ENCODE measurements around the gene CACNB4. TPM values are rescaled to one million over a fixed set of nuclear protein-coding genes. Genes with fewer than 3 reads are reported as not detected.

The CACNB4 gene
- polyA plus RNA-seq, 1 donor from 2014 or later = 29.0 TPM

DNA sequence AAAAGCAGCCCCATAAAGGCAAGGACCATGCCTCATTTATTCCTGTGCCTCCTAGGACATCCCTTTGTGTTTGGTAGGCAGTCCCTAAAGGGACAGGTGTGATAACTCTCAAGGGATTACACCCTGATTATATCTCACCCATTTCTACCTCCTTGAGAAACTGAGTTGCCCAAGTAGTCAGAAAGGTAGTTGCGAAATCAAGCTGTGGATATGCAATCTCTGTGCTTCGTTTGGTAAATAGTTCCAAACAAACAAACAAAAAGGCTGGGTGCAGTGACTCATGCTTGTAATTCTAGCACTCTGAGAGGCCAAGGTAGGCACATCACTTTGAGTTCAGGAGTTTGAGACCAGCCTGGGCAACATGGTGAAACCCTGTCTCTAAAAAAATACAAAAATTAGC lies 170.5 kb downstream of the CACNB4 start:
- H3K79me2 ChIP-seq (replicated peaks; ENCODE audit: insufficient read depth, low read length) = no peaks in the 10 kb centered on the region
- H3K9ac ChIP-seq (ENCODE audit: low read length) = no peak overlapping the region
- no peaks in the 10 kb centered on the region for H3K36me3 ChIP-seq (ENCODE audit: insufficient read depth, low read length)
- H3K9me2 ChIP-seq (ENCODE audit: insufficient read depth, low read length) = no peaks in the 10 kb centered on the region
- no peaks in the 10 kb centered on the region for H3K27me3 ChIP-seq (ENCODE audit: insufficient read depth, low read depth, low read length)
- TF ChIP-seq EP300 (conservative IDR thresholded peaks at IDR 0.05; ENCODE audit: poor library complexity, severe bottlenecking) = no peak
- no peak overlapping the region for H3K27ac ChIP-seq (ENCODE audit: low read length)
- H3K4me2 ChIP-seq (ENCODE audit: low read length) = no peak overlapping the region
- no peak overlapping the region for H2AFZ ChIP-seq (ENCODE audit: low read depth, low read length)
- no peaks in the 10 kb centered on the region for H3F3A ChIP-seq (ENCODE audit: insufficient read depth, low read length, poor library complexity, severe bottlenecking)
- H3K4me3 ChIP-seq (ENCODE audit: low read length) = no peak overlapping the region
- H3K9me3 ChIP-seq (ENCODE audit: low read length) = no peaks in the 10 kb centered on the region
- no peaks in the 10 kb centered on the region for H4K20me1 ChIP-seq (ENCODE audit: insufficient read depth)

DNA sequence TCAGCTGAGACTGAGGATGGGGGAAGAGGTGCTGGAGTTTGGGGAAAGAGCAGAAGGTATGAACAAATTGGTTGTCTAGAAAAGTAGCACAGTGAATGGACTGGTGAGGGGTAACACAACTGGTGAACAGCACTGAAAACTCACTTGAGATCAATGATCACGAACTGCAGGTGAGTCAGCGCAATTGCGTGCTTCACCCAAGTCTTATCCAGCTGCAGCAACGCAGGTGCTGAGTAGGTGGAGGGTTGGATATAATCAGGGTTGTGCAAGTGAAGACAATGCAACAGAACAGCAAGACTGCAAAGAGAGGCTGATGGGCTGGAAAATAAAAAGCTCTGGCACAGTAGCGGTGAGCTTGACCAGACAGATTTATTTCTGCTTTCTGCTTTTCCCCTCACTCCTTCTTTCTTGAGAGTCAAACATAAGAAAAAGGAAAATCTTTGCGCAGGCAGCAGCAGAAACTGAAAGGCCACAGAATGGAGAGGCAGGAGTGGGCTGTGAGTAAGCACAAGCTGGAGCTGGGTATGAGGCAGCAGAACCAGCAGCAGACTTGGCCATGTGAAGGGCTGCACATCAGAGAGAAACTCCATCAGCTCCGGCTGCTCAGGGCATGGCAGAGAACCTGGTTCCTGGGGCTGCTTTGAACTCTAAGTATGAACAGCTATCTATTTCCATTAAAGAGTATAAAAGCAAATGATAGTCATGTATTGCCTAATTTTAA lies 171.2 kb downstream of the CACNB4 start:
- H3F3A ChIP-seq (ENCODE audit: insufficient read depth, low read length, poor library complexity, severe bottlenecking) = no peaks in the 10 kb centered on the region
- H3K9ac ChIP-seq (ENCODE audit: low read length) = no peak overlapping the region
- no peaks in the 10 kb centered on the region for H3K9me3 ChIP-seq (ENCODE audit: low read length)
- H3K27me3 ChIP-seq (ENCODE audit: insufficient read depth, low read depth, low read length) = no peaks in the 10 kb centered on the region
- H4K20me1 ChIP-seq (ENCODE audit: insufficient read depth) = no peaks in the 10 kb centered on the region
- H3K79me2 ChIP-seq (replicated peaks; ENCODE audit: insufficient read depth, low read length) = no peaks in the 10 kb centered on the region
- no peaks in the 10 kb centered on the region for H3K9me2 ChIP-seq (ENCODE audit: insufficient read depth, low read length)
- H3K4me2 ChIP-seq (ENCODE audit: low read length) = no peak overlapping the region
- H3K4me3 ChIP-seq (ENCODE audit: low read length) = no peak overlapping the region
- no peak overlapping the region for H2AFZ ChIP-seq (ENCODE audit: low read depth, low read length)
- no peak overlapping the region for H3K27ac ChIP-seq (ENCODE audit: low read length)
- H3K36me3 ChIP-seq (ENCODE audit: insufficient read depth, low read length) = no peaks in the 10 kb centered on the region
- TF ChIP-seq EZH2 (IDR thresholded peaks at IDR 0.05; ENCODE audit: borderline replicate concordance, insufficient read depth, low read length, poor library complexity, severe bottlenecking) = no peak
- no peak for TF ChIP-seq RAD21 (conservative IDR thresholded peaks at IDR 0.05)
- TF ChIP-seq POLR2AphosphoS5 (IDR thresholded peaks at IDR 0.05) = no peak
- TF ChIP-seq, protein P1, sequence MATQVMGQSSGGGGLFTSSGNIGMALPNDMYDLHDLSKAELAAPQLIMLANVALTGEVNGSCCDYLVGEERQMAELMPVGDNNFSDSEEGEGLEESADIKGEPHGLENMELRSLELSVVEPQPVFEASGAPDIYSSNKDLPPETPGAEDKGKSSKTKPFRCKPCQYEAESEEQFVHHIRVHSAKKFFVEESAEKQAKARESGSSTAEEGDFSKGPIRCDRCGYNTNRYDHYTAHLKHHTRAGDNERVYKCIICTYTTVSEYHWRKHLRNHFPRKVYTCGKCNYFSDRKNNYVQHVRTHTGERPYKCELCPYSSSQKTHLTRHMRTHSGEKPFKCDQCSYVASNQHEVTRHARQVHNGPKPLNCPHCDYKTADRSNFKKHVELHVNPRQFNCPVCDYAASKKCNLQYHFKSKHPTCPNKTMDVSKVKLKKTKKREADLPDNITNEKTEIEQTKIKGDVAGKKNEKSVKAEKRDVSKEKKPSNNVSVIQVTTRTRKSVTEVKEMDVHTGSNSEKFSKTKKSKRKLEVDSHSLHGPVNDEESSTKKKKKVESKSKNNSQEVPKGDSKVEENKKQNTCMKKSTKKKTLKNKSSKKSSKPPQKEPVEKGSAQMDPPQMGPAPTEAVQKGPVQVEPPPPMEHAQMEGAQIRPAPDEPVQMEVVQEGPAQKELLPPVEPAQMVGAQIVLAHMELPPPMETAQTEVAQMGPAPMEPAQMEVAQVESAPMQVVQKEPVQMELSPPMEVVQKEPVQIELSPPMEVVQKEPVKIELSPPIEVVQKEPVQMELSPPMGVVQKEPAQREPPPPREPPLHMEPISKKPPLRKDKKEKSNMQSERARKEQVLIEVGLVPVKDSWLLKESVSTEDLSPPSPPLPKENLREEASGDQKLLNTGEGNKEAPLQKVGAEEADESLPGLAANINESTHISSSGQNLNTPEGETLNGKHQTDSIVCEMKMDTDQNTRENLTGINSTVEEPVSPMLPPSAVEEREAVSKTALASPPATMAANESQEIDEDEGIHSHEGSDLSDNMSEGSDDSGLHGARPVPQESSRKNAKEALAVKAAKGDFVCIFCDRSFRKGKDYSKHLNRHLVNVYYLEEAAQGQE (IDR thresholded peaks at IDR 0.05; ENCODE audit: borderline replicate concordance) = no peak
- no peak for TF ChIP-seq EP300 (conservative IDR thresholded peaks at IDR 0.05; ENCODE audit: poor library complexity, severe bottlenecking)

DNA sequence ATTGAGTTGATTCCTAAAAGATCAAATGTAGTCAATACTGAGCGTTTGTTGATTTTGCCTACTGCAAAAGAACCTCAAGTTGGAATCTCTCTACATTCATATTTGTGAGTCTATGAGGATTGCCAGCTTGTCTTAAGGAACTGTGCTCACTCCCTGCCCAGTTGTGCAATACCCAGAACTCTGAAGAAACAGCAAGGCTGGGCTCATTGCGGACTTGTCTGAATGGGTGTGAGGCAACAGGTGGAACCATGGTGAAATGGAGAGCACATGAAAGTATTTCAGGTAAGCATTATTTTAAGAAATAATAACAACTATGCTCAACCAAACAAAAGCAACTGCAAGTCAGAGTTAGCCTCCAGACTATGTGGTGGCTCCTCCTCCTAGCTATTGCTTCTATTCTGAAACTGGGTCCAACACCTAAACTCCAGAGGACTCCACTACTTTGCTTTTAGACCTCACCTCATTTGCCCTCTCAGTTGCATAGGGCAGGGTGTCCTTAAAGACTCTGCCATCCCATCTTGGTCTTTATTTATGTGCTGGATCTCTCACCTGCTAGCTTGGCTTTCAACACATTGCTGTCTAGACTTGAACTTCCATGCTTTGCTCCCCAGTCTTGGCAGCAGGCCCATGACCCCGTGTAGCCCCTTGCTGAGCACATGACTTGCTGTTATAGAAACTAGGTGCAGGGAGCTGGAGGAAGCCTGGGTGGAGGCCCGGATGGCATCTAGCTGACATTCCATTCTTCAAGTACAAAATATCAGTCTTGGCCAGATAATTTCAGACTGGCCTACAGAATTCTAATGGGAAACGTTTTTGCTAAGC lies 175.8 kb downstream of the CACNB4 start:
- no peaks in the 10 kb centered on the region for H3F3A ChIP-seq (ENCODE audit: insufficient read depth, low read length, poor library complexity, severe bottlenecking)
- no peaks in the 10 kb centered on the region for H4K20me1 ChIP-seq (ENCODE audit: insufficient read depth)
- no peak overlapping the region for H3K9ac ChIP-seq (ENCODE audit: low read length)
- no peaks in the 10 kb centered on the region for H3K9me3 ChIP-seq (ENCODE audit: low read length)
- no peak overlapping the region for H3K4me3 ChIP-seq (ENCODE audit: low read length)
- no peaks in the 10 kb centered on the region for H3K27me3 ChIP-seq (ENCODE audit: insufficient read depth, low read depth, low read length)
- TF ChIP-seq, protein P2, sequence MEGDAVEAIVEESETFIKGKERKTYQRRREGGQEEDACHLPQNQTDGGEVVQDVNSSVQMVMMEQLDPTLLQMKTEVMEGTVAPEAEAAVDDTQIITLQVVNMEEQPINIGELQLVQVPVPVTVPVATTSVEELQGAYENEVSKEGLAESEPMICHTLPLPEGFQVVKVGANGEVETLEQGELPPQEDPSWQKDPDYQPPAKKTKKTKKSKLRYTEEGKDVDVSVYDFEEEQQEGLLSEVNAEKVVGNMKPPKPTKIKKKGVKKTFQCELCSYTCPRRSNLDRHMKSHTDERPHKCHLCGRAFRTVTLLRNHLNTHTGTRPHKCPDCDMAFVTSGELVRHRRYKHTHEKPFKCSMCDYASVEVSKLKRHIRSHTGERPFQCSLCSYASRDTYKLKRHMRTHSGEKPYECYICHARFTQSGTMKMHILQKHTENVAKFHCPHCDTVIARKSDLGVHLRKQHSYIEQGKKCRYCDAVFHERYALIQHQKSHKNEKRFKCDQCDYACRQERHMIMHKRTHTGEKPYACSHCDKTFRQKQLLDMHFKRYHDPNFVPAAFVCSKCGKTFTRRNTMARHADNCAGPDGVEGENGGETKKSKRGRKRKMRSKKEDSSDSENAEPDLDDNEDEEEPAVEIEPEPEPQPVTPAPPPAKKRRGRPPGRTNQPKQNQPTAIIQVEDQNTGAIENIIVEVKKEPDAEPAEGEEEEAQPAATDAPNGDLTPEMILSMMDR (IDR thresholded peaks at IDR 0.05; ENCODE audit: poor library complexity, severe bottlenecking) = no peak
- TF ChIP-seq MXI1 (conservative IDR thresholded peaks at IDR 0.05; ENCODE audit: poor library complexity, severe bottlenecking) = no peak
- TF ChIP-seq POLR2AphosphoS5 (IDR thresholded peaks at IDR 0.05) = no peak
- no peak for TF ChIP-seq RAD21 (conservative IDR thresholded peaks at IDR 0.05)
- no peak for TF ChIP-seq SMC3 (conservative IDR thresholded peaks at IDR 0.05; ENCODE audit: poor library complexity)
- TF ChIP-seq, protein P1 (IDR thresholded peaks at IDR 0.05; ENCODE audit: borderline replicate concordance) = no peak
- no peak for TF ChIP-seq EP300 (conservative IDR thresholded peaks at IDR 0.05; ENCODE audit: poor library complexity, severe bottlenecking)
- TF ChIP-seq TAF1 (IDR thresholded peaks at IDR 0.05; ENCODE audit: low read depth) = no peak
- TF ChIP-seq EZH2 (IDR thresholded peaks at IDR 0.05; ENCODE audit: borderline replicate concordance, insufficient read depth, low read length, poor library complexity, severe bottlenecking) = no peak
- H3K79me2 ChIP-seq (replicated peaks; ENCODE audit: insufficient read depth, low read length) = no peaks in the 10 kb centered on the region
- H3K9me2 ChIP-seq (ENCODE audit: insufficient read depth, low read length) = no peaks in the 10 kb centered on the region
- H3K27ac ChIP-seq (ENCODE audit: low read length) = no peak overlapping the region
- no peaks in the 10 kb centered on the region for H3K36me3 ChIP-seq (ENCODE audit: insufficient read depth, low read length)
- H2AFZ ChIP-seq (ENCODE audit: low read depth, low read length) = no peak overlapping the region
- no peak overlapping the region for H3K4me2 ChIP-seq (ENCODE audit: low read length)
